GF-D8 (cell line): ENCODE results near the gene FMN1.

Source experiments
- DNase-seq: peaks from one replicate; lab custom pipeline; 2025; lab: John Stamatoyannopoulos, UW

FMN1 gene

DNA sequence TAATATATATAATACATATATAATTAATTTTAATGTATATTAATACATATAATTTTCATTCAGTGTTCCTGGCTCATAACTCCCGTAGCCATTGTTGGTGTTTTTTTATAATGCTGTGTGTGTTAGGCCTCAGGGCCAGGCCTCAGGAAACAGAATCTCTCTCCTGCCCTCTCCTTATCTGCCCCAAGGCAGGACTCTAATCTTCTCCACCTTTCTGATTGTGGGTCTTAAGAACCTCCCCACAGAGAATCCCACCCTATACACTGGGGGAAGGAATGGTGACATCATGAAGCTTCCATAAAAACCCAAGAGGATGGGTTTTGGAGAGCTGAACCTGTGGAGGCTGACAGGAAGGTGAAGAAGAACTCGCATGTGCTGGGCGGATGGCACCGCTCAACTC, 4.0 kb upstream of the FMN1 start:
- no peak for DNase-seq

DNA sequence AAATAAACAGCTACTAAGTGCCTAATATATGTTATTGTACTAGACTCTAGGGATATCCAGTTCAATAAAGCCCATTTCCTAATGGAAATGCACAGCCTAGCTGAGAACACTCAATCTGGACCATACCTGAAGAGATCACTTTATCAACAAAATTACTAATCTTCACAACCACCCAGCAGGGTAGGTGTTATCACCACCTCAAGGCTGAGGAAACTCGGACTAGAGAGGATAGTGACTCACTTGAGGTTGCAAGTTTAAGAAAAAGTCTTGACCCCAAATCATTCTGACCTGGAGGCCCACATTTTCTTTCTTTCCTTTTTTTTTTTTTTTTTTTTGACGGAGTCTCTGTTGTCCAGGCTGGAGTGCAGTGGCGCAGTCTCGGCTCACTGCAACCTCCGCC, 3.1 kb upstream of the FMN1 start:
- DNase-seq, result no peak

DNA sequence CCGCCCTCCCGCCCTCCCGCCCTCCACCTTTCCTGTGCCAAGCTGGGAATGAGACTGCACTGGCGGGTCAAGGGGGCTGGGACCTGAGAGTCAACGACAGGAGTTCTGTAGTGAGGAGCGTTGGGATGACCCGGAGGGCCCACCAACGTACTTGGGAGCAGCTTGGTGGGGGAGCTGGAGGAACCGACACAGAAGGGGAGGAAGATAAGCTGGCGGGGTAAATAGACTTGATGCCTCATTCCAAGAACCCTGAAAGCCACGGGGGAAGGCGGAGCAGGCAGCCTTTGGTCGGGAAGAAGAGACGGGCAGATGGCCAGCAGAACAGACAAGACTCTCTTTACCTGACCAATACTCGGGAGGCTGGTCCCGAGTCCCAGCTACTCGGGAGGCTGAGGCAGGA, 277 bp downstream of the FMN1 start:
- no peak for DNase-seq

DNA sequence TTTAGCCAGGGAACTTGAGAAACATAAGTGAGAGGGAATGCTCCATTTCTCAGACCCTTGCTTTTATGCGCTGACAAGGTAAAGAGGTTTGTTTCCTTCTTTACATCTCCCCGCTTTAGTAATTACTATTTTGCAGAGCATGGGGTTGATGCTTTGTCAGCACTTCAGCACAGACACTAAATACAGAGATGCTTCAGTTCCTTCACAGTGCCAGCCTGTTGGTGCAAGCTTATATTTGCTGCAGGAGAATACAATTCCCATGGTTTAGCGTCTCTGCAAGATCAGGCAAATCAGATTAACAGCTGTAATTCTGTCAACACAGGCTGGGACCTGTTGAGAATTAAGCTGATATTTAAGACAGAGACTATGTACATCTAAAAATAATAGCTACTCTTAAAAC, 2.9 kb downstream of the FMN1 start:
- DNase-seq, result no peak

DNA sequence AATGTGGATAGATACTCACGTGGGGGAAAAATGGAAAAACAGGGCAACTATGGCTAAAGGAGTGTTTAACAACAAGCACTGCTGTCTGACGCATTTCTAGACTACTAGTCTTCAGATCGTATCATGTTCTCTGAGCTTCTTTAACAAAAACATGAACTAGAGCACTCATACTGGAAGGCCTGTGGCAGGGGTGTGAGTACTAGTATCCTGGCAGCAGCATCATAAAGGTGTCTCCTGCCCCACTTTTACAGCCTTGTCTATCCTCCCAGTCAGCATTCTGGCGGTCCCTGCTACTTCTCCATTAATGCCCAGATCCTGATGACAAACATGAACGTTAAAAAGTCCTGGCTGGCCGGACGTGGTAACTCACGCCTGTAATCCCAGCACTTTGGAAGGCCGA, 4.0 kb downstream of the FMN1 start:
- no peak for DNase-seq

DNA sequence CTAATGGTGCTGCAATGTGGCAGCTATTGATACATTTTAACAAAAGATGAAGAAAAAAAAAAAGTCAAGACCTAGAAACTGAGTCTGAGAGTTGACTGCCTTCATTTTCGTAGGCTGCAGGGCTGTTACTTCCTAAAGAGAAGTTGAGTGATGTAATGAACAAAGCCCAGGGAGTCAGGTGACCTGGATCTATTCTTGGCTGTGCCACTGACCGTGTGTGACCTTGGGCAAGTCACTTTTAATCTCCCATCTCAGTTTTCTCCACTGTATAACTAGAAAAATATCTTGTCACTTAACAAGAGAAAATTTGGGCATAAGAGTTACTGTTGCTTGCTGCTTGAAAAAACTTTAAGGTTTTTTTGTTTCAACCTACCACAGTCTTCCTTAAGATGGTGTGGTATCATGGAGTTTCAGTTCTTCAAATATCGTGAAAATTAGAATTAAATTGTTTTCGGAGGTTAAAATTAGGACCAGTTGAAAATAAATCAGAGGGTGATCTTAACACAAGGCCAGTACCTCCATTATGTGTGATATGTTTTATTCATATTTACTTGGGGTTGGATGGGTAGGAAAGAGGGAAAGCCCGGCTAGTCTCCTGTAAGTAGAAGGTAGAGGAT, 5.8 kb downstream of the FMN1 start:
- no peak for DNase-seq

DNA sequence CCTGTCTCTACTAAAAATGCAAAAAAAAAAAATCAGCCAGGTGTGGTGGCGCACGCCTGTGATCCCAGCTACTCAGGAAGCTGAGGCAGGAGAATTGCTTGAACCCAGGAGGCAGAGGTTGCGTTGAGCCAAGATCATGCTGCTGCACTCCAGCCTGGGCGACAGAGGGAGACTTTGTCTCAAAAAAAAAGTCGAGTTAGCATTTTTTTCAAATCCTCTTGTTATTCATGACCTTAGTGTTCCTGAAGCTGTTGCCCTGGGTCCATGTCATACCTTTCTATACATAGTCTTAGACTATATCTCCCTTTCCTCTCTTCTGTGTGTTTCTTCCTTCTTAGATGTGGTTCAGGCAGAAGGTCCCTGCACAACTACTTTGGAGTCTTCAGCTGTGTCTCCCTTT, 6.4 kb downstream of the FMN1 start:
- DNase-seq, result no peak

DNA sequence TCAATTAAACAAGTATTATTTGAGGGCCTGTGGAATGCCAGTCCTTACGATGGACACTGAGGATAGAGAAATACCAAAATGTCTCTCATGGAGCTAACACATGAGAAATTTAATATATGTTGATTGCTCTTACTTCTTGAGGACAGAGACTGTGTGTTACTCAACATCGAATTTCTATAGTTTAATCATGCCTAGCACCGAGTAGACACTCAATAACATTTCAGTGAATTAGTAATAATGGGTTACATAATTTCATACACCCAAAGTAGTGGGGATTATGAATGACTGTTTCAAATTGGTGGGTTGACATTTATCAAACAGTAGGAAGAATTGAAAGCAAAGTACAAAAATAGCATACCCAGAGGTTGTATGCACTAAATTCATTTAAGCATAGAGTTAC, 11.2 kb downstream of the FMN1 start:
- DNase-seq, result no peak

DNA sequence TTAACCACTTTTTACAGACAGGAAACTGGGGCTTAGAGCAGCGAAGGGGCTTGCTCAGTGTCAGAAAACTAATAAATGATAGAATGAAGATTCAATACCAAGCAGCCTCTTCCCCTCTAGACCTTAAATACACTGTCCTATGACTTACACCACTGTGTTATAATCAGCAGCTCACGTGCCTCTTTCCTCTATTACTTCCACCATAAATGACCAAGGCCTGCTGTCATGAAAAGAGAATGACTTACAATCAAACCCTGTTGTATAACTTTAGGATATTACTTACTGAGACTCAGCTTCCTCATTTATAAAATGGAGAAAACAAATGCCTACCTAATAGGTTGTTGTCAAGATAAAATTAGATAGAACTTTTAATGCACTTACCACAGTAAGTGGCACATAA, 11.6 kb downstream of the FMN1 start:
- no peak for DNase-seq

DNA sequence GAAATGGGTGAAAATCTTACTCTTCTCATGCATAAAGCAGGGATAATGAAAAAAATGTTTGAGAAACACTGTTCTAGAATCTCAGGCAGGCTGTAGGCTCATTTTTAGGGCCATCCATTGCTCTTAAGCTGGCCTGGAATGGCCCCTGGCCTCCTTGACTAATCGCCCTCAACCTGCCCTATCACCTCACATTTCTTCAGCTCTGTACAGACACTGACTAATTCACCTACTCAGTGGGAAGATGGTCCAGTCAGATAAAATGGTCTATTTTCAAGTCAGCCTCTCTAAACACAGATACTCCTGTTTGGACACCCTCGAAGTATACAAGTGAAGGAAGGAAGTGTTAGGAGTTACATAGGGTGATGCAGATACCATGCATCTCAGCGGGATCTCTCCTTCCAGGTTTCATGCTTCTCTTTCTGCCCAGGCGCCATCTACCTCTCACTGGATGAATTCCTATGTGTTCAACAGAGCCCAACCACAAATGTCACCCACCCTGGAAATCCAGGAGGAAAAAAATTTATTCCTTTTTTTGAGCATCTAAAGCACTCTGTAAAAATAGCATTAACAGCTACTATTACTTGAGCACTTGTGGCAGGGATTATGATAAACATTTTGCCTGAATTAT, 12.1 kb downstream of the FMN1 start:
- no peak for DNase-seq

DNA sequence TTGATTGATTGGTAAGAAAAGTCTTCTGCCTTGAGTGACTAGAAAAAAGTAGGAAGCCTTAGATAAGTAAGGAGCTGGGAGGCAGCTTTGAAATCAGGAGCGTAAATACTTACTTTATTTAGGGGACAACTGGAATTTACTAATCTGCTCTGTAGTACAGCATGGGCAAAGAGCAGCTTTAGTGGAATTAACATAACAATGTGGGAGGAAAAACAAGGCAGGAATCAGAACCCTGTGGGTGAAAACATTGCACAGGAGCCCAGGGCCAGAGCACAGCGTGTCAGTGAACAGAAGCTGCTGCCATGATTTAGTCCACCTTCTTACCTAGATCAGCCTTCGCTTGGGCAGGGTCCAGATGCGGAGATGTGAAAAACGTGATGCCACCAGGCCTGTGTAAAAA, 14.6 kb downstream of the FMN1 start:
- no peak for DNase-seq

DNA sequence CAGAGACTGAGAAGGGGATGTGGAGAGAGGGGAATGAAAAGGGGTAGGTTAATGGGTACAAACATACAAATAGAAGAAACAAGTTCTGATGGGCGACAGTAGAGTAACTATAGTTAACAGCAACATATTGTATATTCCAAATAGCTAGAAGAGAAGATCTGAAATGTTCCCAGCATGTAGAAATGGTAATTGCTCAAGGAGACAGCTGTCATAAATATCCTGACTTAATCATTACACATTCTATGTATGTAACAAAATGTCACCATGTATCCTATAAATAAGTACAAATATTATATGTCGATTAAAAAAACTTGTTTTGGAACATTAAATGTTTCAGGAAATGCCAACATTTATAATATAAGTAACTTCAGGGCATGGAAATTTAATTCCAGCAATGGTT, 23.3 kb downstream of the FMN1 start:
- DNase-seq, result no peak

DNA sequence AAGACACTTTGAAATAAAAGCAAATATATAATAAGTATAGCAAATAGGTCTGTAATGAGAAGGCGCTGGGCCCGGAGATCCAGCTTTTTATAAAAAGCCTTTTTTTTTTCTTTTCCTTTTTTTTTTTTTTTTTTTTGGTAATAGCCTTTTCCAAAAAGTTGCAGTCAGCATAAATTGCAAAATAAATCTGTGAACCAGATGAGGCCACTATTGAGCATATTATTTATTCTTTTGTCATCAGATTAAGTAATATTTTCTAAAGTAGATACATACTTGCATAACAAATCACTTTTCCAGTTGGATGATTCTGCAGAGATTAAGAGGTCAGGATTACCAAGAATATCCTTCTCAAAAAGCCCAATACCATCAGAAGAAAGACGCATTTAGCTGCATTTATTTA, 24.9 kb downstream of the FMN1 start:
- DNase-seq, result no peak

DNA sequence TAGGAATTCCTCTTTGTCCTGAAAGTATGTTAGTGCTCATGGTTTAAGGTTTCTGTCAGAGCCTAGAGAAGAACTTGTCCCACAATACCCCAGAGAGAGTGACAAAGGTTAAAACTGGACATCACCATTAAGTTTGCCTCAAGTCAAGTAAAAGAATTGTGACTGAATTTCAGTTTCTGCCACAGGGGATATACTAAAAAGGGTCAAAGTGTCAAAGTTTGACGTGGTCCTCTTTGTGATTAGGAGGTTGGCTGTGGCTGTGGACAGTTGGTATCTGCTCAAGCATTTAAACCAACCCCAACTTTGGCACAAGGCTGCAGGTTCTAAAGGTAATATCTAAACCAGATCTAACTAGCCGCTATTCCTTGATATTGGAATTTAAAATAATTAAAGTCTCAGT, 26.1 kb downstream of the FMN1 start:
- no peak for DNase-seq

DNA sequence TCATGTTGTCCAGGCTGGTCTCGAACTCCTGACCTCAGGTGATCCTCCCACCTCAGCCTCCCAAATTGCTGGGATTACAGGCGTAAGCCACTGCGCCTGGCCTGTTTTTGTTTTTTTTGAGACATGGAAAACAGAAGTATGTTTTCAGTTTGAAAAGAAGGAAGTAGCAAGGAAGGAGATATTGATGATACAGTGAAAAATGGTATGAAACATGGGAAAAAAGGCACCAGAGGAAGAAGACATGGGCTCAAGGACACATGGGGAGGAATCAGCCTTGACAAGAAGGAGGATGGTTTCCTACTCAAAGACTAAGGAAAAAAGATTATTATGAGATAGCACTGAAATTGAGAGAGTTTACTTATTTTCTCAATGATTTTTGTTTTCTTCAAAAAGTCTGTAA, 30.7 kb downstream of the FMN1 start:
- no peak for DNase-seq

DNA sequence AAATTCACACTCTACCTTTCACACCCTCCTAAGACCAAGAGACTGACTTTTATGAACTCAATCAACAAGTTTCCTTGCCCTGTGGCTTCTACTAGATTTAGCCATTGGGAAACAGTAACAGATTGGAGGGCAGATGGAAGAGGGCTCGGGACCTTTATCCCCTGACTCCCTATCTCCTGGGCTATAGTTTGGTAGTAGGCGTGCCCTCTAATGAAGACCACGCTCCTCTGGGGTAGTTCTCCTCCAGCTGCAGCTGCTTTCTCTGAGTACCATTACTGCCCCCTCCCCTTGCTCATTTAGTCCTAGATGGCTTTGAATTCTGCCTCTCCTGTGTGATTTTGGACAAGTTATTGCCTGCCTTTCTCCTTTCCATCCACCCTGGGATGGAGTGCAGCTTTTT, 33.3 kb downstream of the FMN1 start:
- DNase-seq, result no peak

DNA sequence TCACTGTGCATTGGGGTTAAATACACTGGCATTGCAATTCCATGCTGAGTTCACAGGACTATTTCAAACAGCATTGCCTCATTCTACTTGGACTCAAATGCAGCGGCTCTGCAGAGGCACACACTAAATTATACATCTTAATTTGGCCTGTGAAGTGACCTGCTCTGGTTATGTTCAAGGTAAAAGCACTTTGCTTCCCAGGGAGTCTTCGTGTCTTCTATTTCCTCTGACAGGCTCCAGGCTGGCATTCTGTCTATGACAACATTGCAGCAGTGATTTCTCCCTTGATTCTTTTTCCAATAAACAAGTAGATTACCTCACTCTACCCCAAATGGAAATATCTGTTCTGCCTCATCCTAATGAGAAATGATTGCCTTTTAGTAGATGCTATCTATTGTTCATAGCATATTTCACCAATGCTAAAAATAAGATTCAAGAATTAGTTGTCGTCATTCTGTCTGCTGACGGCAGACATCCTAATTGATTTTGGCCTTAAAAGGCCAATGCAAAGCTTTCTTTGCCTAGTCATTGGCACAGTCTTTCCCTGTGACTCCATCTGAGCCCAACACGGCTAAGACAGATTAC, 33.8 kb downstream of the FMN1 start:
- DNase-seq, result no peak

DNA sequence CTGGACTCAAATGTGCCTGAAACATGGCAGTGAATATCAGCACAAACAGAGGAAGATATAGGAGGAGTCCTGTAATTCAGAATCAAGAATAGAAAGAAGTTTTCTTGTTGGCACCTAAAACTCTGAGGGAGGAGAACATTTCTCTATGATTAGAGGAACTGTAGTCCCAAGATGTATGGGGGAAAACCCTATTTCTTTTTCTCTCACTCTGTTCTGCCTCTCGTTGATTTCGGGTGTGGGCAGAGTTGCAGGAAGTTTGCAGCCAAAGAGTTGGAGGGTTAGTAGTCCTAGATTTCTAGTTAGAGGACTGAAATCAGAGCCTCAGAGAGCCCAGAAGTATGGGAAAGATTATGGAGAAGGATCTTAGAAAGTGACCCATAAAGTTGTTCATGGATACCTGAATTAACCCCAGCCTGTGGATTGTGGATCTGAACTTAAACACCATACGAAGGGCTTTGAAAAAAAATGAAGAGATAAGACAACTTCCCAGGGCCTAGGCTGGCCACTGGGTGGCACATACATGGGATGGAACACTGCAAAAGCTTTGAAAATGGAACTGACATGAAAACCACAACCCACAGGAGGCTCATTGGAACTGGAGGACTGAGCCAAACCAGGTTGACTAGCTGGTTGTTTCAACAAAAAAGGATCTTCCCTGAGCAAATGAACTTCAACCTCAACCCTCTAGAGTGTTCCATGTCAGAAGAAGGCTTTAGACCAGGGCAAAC, 34.6 kb downstream of the FMN1 start:
- no peak for DNase-seq

DNA sequence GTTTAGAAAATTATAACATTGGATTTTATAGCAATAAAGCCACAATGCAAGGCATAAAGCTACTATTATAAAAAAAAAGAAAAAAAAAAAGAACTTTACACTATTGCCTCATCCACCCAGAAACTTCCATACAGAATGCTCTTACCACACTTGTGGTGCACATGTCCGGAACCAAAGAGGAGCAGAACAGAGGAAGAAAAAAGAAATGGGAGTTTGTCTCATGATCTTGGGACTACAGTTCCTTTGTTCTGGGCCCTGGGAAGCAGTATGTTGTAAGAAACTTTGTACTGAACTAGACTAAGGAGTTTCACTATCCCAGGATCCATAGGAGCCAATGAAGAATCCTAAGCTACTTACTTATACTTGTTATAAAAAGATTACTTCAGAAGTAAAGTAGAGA, 36.1 kb downstream of the FMN1 start:
- no peak for DNase-seq

DNA sequence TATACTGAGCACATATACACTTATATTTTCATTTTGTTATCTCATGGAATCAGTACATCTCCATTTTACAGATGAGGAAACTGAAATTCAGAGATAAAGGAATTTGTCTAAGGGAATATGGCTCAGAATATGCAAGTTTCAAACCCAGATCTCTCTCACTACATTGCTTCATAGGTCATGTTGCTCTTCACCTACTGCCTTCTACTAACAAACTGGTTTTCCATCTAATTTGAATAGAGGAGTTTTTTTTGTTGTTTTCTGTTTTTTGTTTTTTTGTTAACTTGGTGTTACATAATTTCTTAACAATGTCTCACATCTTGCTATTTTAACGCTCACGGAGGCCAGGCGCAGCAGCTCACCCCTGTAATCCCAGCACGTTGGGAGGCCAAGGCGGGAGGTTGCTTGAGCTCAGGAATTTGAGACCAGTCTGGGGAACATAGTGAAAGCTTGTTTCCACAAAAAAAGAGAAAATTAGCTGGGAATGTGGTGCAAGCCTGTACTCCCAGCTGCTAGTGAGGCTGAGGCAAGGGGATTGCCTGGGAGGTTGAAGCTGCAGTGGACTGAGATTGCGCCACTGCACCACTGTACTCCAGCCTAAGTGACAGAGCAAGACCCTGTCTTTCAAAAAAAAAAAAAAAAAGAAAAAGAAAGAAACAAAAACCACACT, 37.0 kb downstream of the FMN1 start:
- DNase-seq, result no peak

DNA sequence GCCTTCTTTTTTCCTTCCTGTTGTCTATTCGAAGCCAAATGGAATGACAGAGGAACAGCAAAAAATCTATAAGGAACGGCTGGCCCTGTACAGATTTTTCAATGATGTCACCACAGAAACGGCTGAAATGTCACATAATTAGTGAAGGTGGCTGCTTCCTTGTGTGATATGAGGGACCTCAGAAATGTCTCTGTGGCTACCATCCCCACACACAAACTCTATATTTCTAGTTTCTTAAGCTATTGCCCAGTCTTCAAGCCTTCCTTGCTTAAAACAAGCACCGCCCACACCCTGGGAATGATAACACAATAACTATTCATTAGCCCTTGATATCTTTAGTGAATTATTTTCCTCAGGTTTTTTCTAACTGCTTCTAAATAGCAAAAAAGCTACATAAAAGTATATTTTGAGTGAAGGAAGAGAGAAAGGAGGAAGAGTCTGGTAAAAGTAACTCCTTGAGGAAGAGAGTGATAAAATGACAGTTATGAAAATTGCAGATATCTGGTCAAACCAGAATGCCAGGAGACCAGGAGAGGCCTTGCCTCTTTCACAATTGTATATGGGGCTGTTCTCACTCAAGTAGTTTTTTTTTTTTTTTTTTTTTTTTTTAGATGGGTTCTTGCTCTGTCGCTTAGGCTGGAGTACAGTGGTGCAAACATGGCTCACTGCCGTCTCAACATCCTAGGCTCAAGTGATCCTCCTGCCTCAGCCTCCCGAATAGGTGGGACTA, 38.7 kb downstream of the FMN1 start:
- DNase-seq, result no peak
